GM19452 (cell line): Measurements from ENCODE around the gene TENM4.

Source experiments
- ATAC-seq: cut with Tn5 transposase; IDR thresholded peaks from one replicate; pipeline ENCODE4 v1.9.1; 2021; ENCODE audit not compliant: unreplicated experiment

TENM4 gene

GRCh38 chr11:79440571-79441460, at the start of gene TENM4:
Gene TENM4, minus strand, starts transcription at chr11:79441030. Its CDS starts 371,086 bp downstream, at chr11:79069944.
- no peak for ATAC-seq

GRCh38 chr11:79488286-79488685, 47.5 kb upstream of the TENM4 start:
- no peak for ATAC-seq

GRCh38 chr11:79487412-79487811, 46.6 kb upstream of the TENM4 start:
- no peak for ATAC-seq

- ATAC-seq, result no peak
These were observed 45.6 kb upstream of the TENM4 start for GRCh38 chr11:79486242-79486984.

GRCh38 chr11:79485694-79486093, 44.9 kb upstream of the TENM4 start:
- ATAC-seq, result no peak

GRCh38 chr11:79484872-79485271, 44.0 kb upstream of the TENM4 start:
- ATAC-seq, result no peak

GRCh38 chr11:79482800-79483199, 42.0 kb upstream of the TENM4 start:
- peak; percentile 76 for ATAC-seq

- ATAC-seq, result peak; percentile 57
These were observed 41.0 kb upstream of the TENM4 start for GRCh38 chr11:79481795-79482194.

GRCh38 chr11:79480864-79481263, 40.0 kb upstream of the TENM4 start:
- ATAC-seq, result no peak

- ATAC-seq, result no peak
These were observed 32.1 kb upstream of the TENM4 start for GRCh38 chr11:79472819-79473529.

GRCh38 chr11:79471071-79471844, 30.4 kb upstream of the TENM4 start:
- ATAC-seq, result no peak

GRCh38 chr11:79470161-79470560, 29.3 kb upstream of the TENM4 start:
- ATAC-seq, result no peak

GRCh38 chr11:79467761-79468160, 26.9 kb upstream of the TENM4 start:
- ATAC-seq, result no peak

GRCh38 chr11:79466411-79466810, 25.6 kb upstream of the TENM4 start:
- ATAC-seq, result no peak

- no peak for ATAC-seq
These were observed 24.3 kb upstream of the TENM4 start for GRCh38 chr11:79465160-79465559.

- no peak for ATAC-seq
These were observed 21.1 kb upstream of the TENM4 start for GRCh38 chr11:79461666-79462645.

- no peak for ATAC-seq
These were observed 20.3 kb upstream of the TENM4 start for GRCh38 chr11:79461144-79461543.

- ATAC-seq, result no peak
These were observed 17.9 kb upstream of the TENM4 start for GRCh38 chr11:79458709-79459108.

- ATAC-seq, result no peak
These were observed 15.7 kb upstream of the TENM4 start for GRCh38 chr11:79456501-79456900.

GRCh38 chr11:79453617-79454016, 12.8 kb upstream of the TENM4 start:
- no peak for ATAC-seq
